HCT116 (cell line): ENCODE measurements around the gene AGAP1. TPM values are rescaled to one million over a fixed set of nuclear protein-coding genes. Genes with fewer than 3 reads are reported as not detected.

ENCODE experiments used
- ATAC-seq: fragments of 200-7000 bp; cut with Tn5 transposase; 2 replicates; pipeline ENCODE4 v1.9.1; 2020; ENCODE audit warnings: mild to moderate bottlenecking, moderate library complexity
- BruUV-seq: library from RNA; stranded (reverse); fragments of 400-500 nt; replicated peaks from 2 replicates; lab custom pipeline; 2021; lab: Mats Ljungman, UMichigan
- CTCF ChIA-PET: fragments of 300-600 bp; sonication (Branson Sonifier 250); formaldehyde crosslinking; loops from one replicate; lab custom pipeline; 2021; ENCODE audit warnings: antibody characterized with exemption; lab: Charles Lee
- POLR2A ChIA-PET: fragments of 300-600, 350-600 bp; sonication (Branson Sonifier 250); formaldehyde crosslinking; loops from one replicate; lab custom pipeline; 2021; ENCODE audit warnings: antibody characterized with exemption; lab: Charles Lee
- RAD21 ChIA-PET, 2 experiments: fragments of 300-600 bp; sonication (Branson Sonifier 250); formaldehyde crosslinking; loops; one replicate each; lab custom pipeline; 2023; ENCODE audit warnings: low total read pairs in 2 of 2; ENCODE audit not compliant: uncharacterized antibody in 2 of 2, unreplicated experiment in 2 of 2, low non-redundant PET in 1 of 2; lab: Charles Lee
- DNase-seq: peaks from one replicate; pipeline ENCODE4 v3.0.0-alpha.2; 2010; ENCODE audit warnings: low read depth, low spot score
- H2AFZ ChIP-seq: fragments of 200-600 bp; shearing (Covaris generic), sonication (generic); 2 replicates; pipeline ENCODE4 v1.6.1; 2017; ENCODE audit warnings: low read depth, mixed run types, mixed read lengths, antibody characterized with exemption, low read length; ENCODE audit not compliant: poor library complexity, severe bottlenecking
- H3K27ac ChIP-seq: 2 replicates; pipeline ENCODE4 v1.5.1; 2012; ENCODE audit warnings: low read depth, low read length
- H3K27me3 ChIP-seq: fragments of 200-600 bp; sonication (generic); 2 replicates; pipeline ENCODE4 v1.6.1; 2016; ENCODE audit warnings: mixed run types, low read length, mixed read lengths; ENCODE audit not compliant: insufficient read depth
- H3K36me3 ChIP-seq, 2 experiments: fragments of 200-500 bp in 1 of 2; fragments of 200-600 bp in 1 of 2; sonication (Bioruptor generic) in 1 of 2; sonication (generic) in 1 of 2; 2 replicates each; pipeline versions ENCODE4 v1.5.1 to v1.6.1; 2014 to 2016; ENCODE audit warnings: low read length in 2 of 2, inconsistent platforms in 1 of 2, mixed read lengths in 1 of 2, mixed run types in 1 of 2; ENCODE audit not compliant: insufficient read depth in 2 of 2, control insufficient read depth in 1 of 2
- H3K4me1 ChIP-seq, 2 experiments: fragments of 200-600 bp in 1 of 2; sonication (generic) in 1 of 2; 2 replicates each; pipeline versions ENCODE4 v1.5.1 to v1.6.1; 2012 to 2017; ENCODE audit warnings: low read length in 2 of 2, inconsistent platforms in 1 of 2, mild to moderate bottlenecking in 1 of 2, mixed read lengths in 1 of 2, mixed run types in 1 of 2, moderate library complexity in 1 of 2; ENCODE audit not compliant: insufficient read depth in 2 of 2, control insufficient read depth in 1 of 2
- H3K4me2 ChIP-seq: fragments of 200-600 bp; sonication (generic); 2 replicates; pipeline ENCODE4 v1.6.1; 2017; ENCODE audit warnings: mixed run types, low read length, mixed read lengths
- H3K4me3 ChIP-seq, 2 experiments: fragments of 200-600 bp in 1 of 2; sonication (generic) in 1 of 2; replicated peaks in 1 of 2; 2 replicates each; pipeline ENCODE4 v1.5.1; 2011 to 2016; ENCODE audit warnings: low read length in 2 of 2, control low read depth in 1 of 2, low read depth in 1 of 2, mild to moderate bottlenecking in 1 of 2, mixed read lengths in 1 of 2, mixed run types in 1 of 2
- H3K79me2 ChIP-seq: fragments of 200-600 bp; sonication (generic); 2 replicates; pipeline ENCODE4 v1.6.1; 2017; ENCODE audit warnings: mild to moderate bottlenecking, mixed run types, low read length, moderate library complexity, mixed read lengths; ENCODE audit not compliant: insufficient read depth
- H3K9ac ChIP-seq: fragments of 200-600 bp; sonication (generic); 2 replicates; pipeline ENCODE4 v1.6.1; 2016; ENCODE audit warnings: low read length, mixed read lengths
- H3K9me2 ChIP-seq: fragments of 200-600 bp; sonication (generic), shearing (Covaris generic); 2 replicates; pipeline ENCODE4 v1.6.1; 2017; ENCODE audit warnings: mixed run types, mild to moderate bottlenecking, moderate library complexity; ENCODE audit not compliant: insufficient read depth
- H3K9me3 ChIP-seq, 2 experiments: fragments of 200-500 bp in 1 of 2; fragments of 200-600 bp in 1 of 2; sonication (Bioruptor generic) in 1 of 2; sonication (generic) in 1 of 2; 2 replicates each; pipeline ENCODE4 v1.6.1; 2014 to 2017; ENCODE audit warnings: low read length in 2 of 2, mixed read lengths in 2 of 2, inconsistent platforms in 1 of 2, low read depth in 1 of 2, mild to moderate bottlenecking in 1 of 2, mixed run types in 1 of 2, moderate library complexity in 1 of 2; ENCODE audit not compliant: control insufficient read depth in 1 of 2, insufficient read depth in 1 of 2
- H4K20me1 ChIP-seq: fragments of 200-600 bp; sonication (generic), shearing (Covaris generic); 2 replicates; pipeline ENCODE4 v1.6.1; 2017; ENCODE audit warnings: mixed run types, mild to moderate bottlenecking, moderate library complexity; ENCODE audit not compliant: insufficient read depth
- CTCF ChIP-seq, 3 experiments: fragments of 200-600 bp in 1 of 3; sonication (generic) in 1 of 3; IDR thresholded peaks in 2 of 3; conservative IDR thresholded peaks in 1 of 3; 2 replicates each; pipeline ENCODE4 v1.5.1; 2012 to 2017; ENCODE audit warnings: low read depth in 2 of 3, low read length in 2 of 3, antibody characterized with exemption in 1 of 3, borderline replicate concordance in 1 of 3, control low read depth in 1 of 3, mild to moderate bottlenecking in 1 of 3, mixed read lengths in 1 of 3, mixed run types in 1 of 3, moderate library complexity in 1 of 3; ENCODE audit not compliant: insufficient read depth in 1 of 3
- EZH2phosphoT487 ChIP-seq: fragments of 200-600 bp; IDR thresholded peaks from 2 replicates; pipeline ENCODE4 v1.6.1; 2018; ENCODE audit warnings: antibody characterized with exemption, borderline replicate concordance
- JUND ChIP-seq: IDR thresholded peaks from 2 replicates; pipeline ENCODE4 v1.6.1; 2012
- MAX ChIP-seq: IDR thresholded peaks from 2 replicates; pipeline ENCODE4 v1.6.1; 2012
- RAD21 ChIP-seq: IDR thresholded peaks from 2 replicates; pipeline ENCODE4 v1.6.1; 2012; ENCODE audit warnings: low read depth, mild to moderate bottlenecking
- SP1 ChIP-seq: IDR thresholded peaks from 2 replicates; pipeline ENCODE4 v1.6.1; 2012; ENCODE audit warnings: low read depth
- SRF ChIP-seq: IDR thresholded peaks from 2 replicates; pipeline ENCODE4 v1.6.1; 2012; ENCODE audit warnings: low read depth
- TCF7L2 ChIP-seq: IDR thresholded peaks from 2 replicates; pipeline ENCODE4 v1.7.0; 2011; ENCODE audit warnings: borderline replicate concordance, inconsistent platforms; ENCODE audit not compliant: insufficient read depth, insufficient read length; ENCODE audit errors: extremely low read depth
- ZFX ChIP-seq: fragments of 450-650 bp; IDR thresholded peaks from 2 replicates; pipeline ENCODE4 v1.6.1; 2017
- ZNF274 ChIP-seq: fragments of 200-500 bp; sonication (Bioruptor generic); IDR thresholded peaks from 2 replicates; pipeline ENCODE4 v1.6.1; 2014; ENCODE audit warnings: mild to moderate bottlenecking, low read depth, low read length, inconsistent platforms
- intact Hi-C: fragments of 100-400 bp; cut with micrococcal nuclease; formaldehyde crosslinking; loops from 2 replicates; pipeline ENCODE4 v1.10.0; 2022
- total RNA-seq: library from RNA; stranded (reverse); gene quantifications from one replicate; pipeline ENCODE4 v1.2.1, GENCODE V29; 2021; ENCODE audit not compliant: unreplicated experiment
- TF ChIP-seq, protein P1 (sequence below): IDR thresholded peaks from 2 replicates; pipeline ENCODE4 v1.6.1; 2012
- TF ChIP-seq, protein P2 (sequence below): IDR thresholded peaks from 2 replicates; pipeline ENCODE4 v1.6.1; 2011; ENCODE audit warnings: mild to moderate bottlenecking, low read length, moderate library complexity; ENCODE audit not compliant: insufficient replicate concordance; ENCODE audit errors: extremely low read depth

Gene AGAP1
- total RNA-seq, 1 experiment from 2014 or later: 43.8 TPM

DNA sequence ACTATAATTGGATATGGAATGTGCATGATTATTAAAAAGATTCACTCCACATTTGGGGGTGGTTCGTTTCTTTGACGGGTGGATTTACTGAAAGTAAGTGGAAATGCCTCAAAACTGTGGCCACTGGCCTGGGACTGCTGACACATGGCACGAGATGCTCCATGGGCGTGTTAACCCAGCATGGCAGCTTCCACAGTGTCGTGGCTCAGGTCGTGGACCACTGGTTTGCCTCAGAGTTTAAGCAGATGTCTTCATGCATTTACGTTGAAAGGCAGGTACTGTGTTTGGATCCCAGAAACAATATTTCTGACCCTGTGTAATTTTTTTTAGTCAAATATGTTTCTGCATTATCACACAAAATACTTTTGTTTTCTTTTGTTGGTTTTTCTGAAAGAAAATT, 432.4 kb downstream of the AGAP1 start:
- TF ChIP-seq EZH2phosphoT487: no peak
- TF ChIP-seq SP1: no peak
- TF ChIP-seq ZNF274: no peak
- no peak for TF ChIP-seq TCF7L2
- no peaks in the 10 kb centered on the region for H3K36me3 ChIP-seq
- no peaks in the 10 kb centered on the region for H3K9me2 ChIP-seq
- H3K9me3 ChIP-seq: no peaks in the 10 kb centered on the region
- DNase-seq (no peak), ATAC-seq (no peak)
- RAD21 ChIA-PET: no interaction called here
- H2AFZ ChIP-seq: no peak overlapping the region
- POLR2A ChIA-PET: no interaction called here
- no peaks in the 10 kb centered on the region for H3K79me2 ChIP-seq
- CTCF ChIA-PET: no interaction called here
- H4K20me1 ChIP-seq: no peaks in the 10 kb centered on the region
- H3K27me3 ChIP-seq: no peaks in the 10 kb centered on the region
- H3K4me3 ChIP-seq: no peak overlapping the region
- no peak overlapping the region for H3K4me2 ChIP-seq
- no TSS peak for BruUV-seq
- H3K27ac ChIP-seq: no peak overlapping the region
- no peak overlapping the region for H3K9ac ChIP-seq
- no peaks in the 10 kb centered on the region for H3K4me1 ChIP-seq
- intact Hi-C loops: no loop called here

GRCh38 chr2:235928751-235929370, 435.0 kb downstream of the AGAP1 start:
- Histone ChIP-seq H3K4me2 (no peak overlapping the region), H2AFZ (no peak overlapping the region), H3K79me2 (no peaks in the 10 kb centered on the region), H3K36me3 (no peaks in the 10 kb centered on the region), H3K4me3 (no peak overlapping the region), H3K9me2 (no peaks in the 10 kb centered on the region), H3K4me1 (no peaks in the 10 kb centered on the region), H3K9me3 (no peaks in the 10 kb centered on the region), H4K20me1 (no peaks in the 10 kb centered on the region), H3K27ac (no peak overlapping the region), H3K9ac (no peak overlapping the region), H3K27me3 (no peaks in the 10 kb centered on the region)
- POLR2A ChIA-PET: no interaction called here
- CTCF ChIA-PET: no interaction called here
- DNase-seq (no peak), ATAC-seq (no peak)
- BruUV-seq: no TSS peak
- TF ChIP-seq, protein P1, sequence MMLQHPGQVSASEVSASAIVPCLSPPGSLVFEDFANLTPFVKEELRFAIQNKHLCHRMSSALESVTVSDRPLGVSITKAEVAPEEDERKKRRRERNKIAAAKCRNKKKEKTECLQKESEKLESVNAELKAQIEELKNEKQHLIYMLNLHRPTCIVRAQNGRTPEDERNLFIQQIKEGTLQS: no peak
- TF ChIP-seq JUND: no peak
- no peak for TF ChIP-seq CTCF (IDR thresholded peaks at IDR 0.05 in 2 of 3, conservative IDR thresholded peaks at IDR 0.05 in 1 of 3; ENCODE audit: borderline replicate concordance in 1 of 3, insufficient read depth in 1 of 3, low read depth in 2 of 3, low read length in 2 of 3)
- no peak for TF ChIP-seq MAX
- TF ChIP-seq ZFX: no peak
- TF ChIP-seq, protein P2, sequence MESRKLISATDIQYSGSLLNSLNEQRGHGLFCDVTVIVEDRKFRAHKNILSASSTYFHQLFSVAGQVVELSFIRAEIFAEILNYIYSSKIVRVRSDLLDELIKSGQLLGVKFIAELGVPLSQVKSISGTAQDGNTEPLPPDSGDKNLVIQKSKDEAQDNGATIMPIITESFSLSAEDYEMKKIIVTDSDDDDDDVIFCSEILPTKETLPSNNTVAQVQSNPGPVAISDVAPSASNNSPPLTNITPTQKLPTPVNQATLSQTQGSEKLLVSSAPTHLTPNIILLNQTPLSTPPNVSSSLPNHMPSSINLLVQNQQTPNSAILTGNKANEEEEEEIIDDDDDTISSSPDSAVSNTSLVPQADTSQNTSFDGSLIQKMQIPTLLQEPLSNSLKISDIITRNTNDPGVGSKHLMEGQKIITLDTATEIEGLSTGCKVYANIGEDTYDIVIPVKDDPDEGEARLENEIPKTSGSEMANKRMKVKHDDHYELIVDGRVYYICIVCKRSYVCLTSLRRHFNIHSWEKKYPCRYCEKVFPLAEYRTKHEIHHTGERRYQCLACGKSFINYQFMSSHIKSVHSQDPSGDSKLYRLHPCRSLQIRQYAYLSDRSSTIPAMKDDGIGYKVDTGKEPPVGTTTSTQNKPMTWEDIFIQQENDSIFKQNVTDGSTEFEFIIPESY: no peak
- no peak for TF ChIP-seq SRF
- TF ChIP-seq RAD21: no peak
- no peak for TF ChIP-seq TCF7L2
- intact Hi-C loops: no loop called here
- RAD21 ChIA-PET: no interaction called here
